Endothelial cell of umbilical vein (primary cell): ENCODE measurements around the gene SNORC.

Experiments used
- EZH2 ChIP-seq: IDR thresholded peaks from 2 replicates; pipeline ENCODE4 v1.6.1; 2012; ENCODE audit warnings: borderline replicate concordance, low read depth, mild to moderate bottlenecking, moderate library complexity, low read length, inconsistent platforms; ENCODE audit not compliant: severe bottlenecking
- FOS ChIP-seq: IDR thresholded peaks from 2 replicates; pipeline ENCODE4 v1.6.1; 2011; ENCODE audit warnings: mild to moderate bottlenecking, low read length, moderate library complexity, borderline replicate concordance; ENCODE audit not compliant: insufficient read depth
- JUN ChIP-seq: IDR thresholded peaks from 2 replicates; pipeline ENCODE4 v1.6.1; 2011; ENCODE audit warnings: borderline replicate concordance, low read depth; ENCODE audit not compliant: insufficient read length, insufficient read depth
- MAX ChIP-seq: IDR thresholded peaks from 2 replicates; pipeline ENCODE4 v1.6.1; 2011; ENCODE audit not compliant: insufficient read depth, insufficient read length
- MYC ChIP-seq: IDR thresholded peaks from one replicate; pipeline ENCODE4 v1.6.1; 2011; ENCODE audit warnings: mild to moderate bottlenecking, low read depth, low read length
- POLR2A ChIP-seq: IDR thresholded peaks from 2 replicates; pipeline ENCODE4 v1.6.1; 2012; ENCODE audit warnings: low read depth, mild to moderate bottlenecking, control low read depth, low read length
- POLR2AphosphoS5 ChIP-seq: IDR thresholded peaks from 2 replicates; pipeline ENCODE4 v1.6.1; 2012; ENCODE audit warnings: low read depth, mild to moderate bottlenecking, control low read depth, low read length, moderate library complexity; ENCODE audit not compliant: insufficient read depth
- TF ChIP-seq, protein P1 (sequence below), 2 donors: IDR thresholded peaks; 1 replicate in 1 of 2; 2 replicates in 1 of 2; pipeline ENCODE4 v1.5.1; 2011; ENCODE audit warnings: low read length in 2 of 2, mild to moderate bottlenecking in 2 of 2, moderate library complexity in 2 of 2, control low read depth in 1 of 2, inconsistent platforms in 1 of 2, low read depth in 1 of 2; ENCODE audit not compliant: insufficient read depth in 1 of 2; ENCODE audit errors: extremely low read depth in 1 of 2

- TF ChIP-seq EZH2 (no peak), POLR2A (no peak), JUN (no peak), MAX (no peak), POLR2AphosphoS5 (no peak), FOS (no peak), MYC (no peak)
- TF ChIP-seq, protein P1, sequence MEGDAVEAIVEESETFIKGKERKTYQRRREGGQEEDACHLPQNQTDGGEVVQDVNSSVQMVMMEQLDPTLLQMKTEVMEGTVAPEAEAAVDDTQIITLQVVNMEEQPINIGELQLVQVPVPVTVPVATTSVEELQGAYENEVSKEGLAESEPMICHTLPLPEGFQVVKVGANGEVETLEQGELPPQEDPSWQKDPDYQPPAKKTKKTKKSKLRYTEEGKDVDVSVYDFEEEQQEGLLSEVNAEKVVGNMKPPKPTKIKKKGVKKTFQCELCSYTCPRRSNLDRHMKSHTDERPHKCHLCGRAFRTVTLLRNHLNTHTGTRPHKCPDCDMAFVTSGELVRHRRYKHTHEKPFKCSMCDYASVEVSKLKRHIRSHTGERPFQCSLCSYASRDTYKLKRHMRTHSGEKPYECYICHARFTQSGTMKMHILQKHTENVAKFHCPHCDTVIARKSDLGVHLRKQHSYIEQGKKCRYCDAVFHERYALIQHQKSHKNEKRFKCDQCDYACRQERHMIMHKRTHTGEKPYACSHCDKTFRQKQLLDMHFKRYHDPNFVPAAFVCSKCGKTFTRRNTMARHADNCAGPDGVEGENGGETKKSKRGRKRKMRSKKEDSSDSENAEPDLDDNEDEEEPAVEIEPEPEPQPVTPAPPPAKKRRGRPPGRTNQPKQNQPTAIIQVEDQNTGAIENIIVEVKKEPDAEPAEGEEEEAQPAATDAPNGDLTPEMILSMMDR (IDR thresholded peaks at IDR 0.05; ENCODE audit: extremely low read depth in 1 of 2, insufficient read depth in 1 of 2, low read depth in 1 of 2, low read length in 2 of 2): no peak
Measured at GRCh38 chr2:232896720-232897597, 26.9 kb downstream of the SNORC start.
